ENCODE measurements around the gene ZNF22.
"Not testable (repeated sequence)": the region's sequence is repeated elsewhere in the genome, so short reads cannot be mapped to it uniquely, and the experiment has no call there.

Gene ZNF22

DNA sequence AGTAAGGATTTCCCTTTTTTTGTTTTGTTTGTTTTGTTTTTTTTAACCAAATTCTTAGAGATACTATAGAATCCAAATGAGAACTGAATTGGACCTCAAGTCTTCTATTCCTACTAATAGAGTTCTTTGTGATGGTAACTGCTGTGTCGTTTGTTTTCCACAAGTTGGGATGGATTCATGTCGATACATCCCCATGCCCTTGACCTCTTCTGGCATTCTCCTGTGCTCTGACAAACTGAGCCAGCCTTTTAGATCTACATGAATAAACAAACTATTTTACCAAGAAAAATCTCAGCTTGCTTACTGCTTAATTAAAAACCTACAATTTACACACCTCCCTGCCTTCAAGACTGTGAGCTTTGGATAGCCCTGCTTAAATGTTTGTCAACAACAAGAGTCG is 3.9 kb downstream of the ZNF22 start:
- Histone ChIP-seq H3K27ac (ENCODE audit: low read depth, low read length) (no peak overlapping the region), H3K4me1 (ENCODE audit: control insufficient read depth, insufficient read depth, low read length) (peaks cover 8% of the 10 kb centered on the region; the same call in 1 of the 2 replicates), H3K36me3 (ENCODE audit: control insufficient read depth, insufficient read depth, low read length) (peaks cover 4% of the 10 kb centered on the region; the same call in 1 of the 2 replicates), H3K9me3 (ENCODE audit: control insufficient read depth, insufficient read depth, low read depth, low read length) (no peaks in the 10 kb centered on the region; the same call in 1 of the 2 replicates), H3K4me3 (ENCODE audit: low read depth, low read length) (no peak overlapping the region), H3K27me3 (ENCODE audit: control insufficient read depth, insufficient read depth, low read length) (peaks cover 2% of the 10 kb centered on the region; the same call in 1 of the 2 replicates), H3K9ac (ENCODE audit: low read length) (no peak overlapping the region)

DNA sequence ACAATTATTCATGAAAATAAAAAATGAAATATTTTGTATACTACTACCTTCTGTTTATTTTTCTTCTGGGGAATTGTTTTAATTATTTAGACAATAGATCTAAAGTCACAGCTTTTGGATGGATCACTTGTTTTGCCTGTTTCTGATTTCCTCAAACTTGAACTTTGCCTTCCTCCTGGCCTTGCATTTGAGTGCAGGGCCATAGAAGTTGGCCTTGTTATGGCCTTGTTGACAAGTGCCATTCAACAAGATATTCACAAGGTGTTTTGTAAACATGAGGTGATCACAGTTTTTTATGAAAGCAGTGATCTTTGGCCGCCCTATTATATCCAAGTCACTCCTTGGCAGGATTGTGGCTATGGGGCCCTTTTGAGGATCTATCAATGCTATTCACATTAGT is 4.6 kb downstream of the ZNF22 start:
- peaks cover 4% of the 10 kb centered on the region; the same call in 1 of the 2 replicates for H3K36me3 ChIP-seq (ENCODE audit: control insufficient read depth, insufficient read depth, low read length)
- H3K9ac ChIP-seq (ENCODE audit: low read length) = no peak overlapping the region
- no peaks in the 10 kb centered on the region; the same call in 1 of the 2 replicates for H3K9me3 ChIP-seq (ENCODE audit: control insufficient read depth, insufficient read depth, low read depth, low read length)
- peaks cover under 1% of the 10 kb centered on the region; the same call in 1 of the 2 replicates for H3K27me3 ChIP-seq (ENCODE audit: control insufficient read depth, insufficient read depth, low read length)
- H3K4me1 ChIP-seq (ENCODE audit: control insufficient read depth, insufficient read depth, low read length) = peaks cover 5% of the 10 kb centered on the region; the same call in 1 of the 2 replicates
- no peak overlapping the region for H3K4me3 ChIP-seq (ENCODE audit: low read depth, low read length)
- H3K27ac ChIP-seq (ENCODE audit: low read depth, low read length) = no peak overlapping the region

DNA sequence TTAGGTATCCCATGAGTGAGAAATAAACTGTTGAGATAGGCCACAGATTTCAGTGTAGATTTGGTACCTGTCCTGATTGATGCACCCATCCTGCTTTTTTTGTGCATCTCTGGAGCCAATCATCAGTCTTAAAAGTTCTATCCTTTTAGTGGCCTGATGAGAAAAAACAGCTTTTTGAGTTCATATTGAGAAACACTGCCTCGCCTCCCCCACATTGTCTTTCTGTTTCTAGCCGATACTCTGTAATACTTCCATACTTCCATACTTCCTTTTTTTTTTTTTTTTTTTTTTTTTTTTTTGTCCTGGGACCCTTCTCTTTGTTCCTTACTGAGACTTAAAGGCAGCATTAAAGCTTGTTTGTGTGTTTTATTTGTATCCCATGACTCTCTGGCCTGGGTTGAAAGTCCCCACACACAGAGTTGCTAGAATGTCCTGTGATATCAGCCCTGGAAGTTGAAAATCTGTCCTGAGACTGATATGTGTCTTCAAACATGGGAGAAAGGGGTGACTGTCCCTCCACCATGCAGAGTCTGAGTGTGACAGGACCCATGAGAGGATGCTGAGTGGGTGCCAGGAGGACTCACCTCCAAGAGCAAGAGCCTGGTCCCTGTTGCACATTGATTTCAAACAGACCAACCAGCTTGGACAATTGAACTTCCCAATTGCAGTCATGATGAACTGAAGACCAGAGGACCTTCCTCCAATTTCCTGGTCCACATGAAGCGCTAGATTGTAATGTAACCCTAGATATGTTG is 5.7 kb downstream of the ZNF22 start:
- Histone ChIP-seq H3K27ac (ENCODE audit: low read depth, low read length) (no peak overlapping the region), H3K36me3 (ENCODE audit: control insufficient read depth, insufficient read depth, low read length) (peaks cover 4% of the 10 kb centered on the region; the same call in 1 of the 2 replicates), H3K4me1 (ENCODE audit: control insufficient read depth, insufficient read depth, low read length) (0 out of 2 replicates have a peak, but pooled peaks cover 2% of the 10 kb centered on the region), H3K9me3 (ENCODE audit: control insufficient read depth, insufficient read depth, low read depth, low read length) (no peaks in the 10 kb centered on the region; the same call in 1 of the 2 replicates), H3K27me3 (ENCODE audit: control insufficient read depth, insufficient read depth, low read length) (no peaks in the 10 kb centered on the region), H3K9ac (ENCODE audit: low read length) (no peak overlapping the region), H3K4me3 (ENCODE audit: low read depth, low read length) (no peak overlapping the region)

DNA sequence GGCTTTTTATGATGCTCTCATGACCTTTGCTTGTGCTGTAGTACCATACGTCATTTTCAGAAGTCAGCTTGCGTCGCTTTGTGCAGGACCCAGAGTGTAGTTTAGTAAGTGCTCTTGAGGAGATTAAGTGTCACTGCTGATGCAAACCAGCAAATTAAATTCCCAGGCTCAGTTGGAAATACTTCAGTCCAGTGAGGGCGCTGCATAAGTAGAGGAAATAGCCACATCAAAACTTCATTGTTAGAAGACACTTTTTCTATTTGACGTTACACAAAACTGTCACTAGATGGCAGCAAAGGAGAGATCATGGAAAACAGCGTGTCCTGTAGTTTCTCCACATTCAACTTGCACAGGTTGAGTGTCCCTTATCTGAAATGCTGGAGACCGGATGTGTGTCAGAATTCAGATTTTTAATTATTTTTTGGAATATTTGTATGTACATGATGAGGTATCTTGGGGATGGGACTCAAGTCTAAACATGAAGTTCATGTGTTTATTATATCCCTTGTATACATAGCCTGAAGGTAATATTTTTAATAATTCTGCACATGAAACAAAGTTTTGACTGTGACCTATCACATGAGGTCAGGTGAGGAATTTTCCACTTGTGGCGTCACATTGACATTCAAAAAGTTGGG is 7.9 kb downstream of the ZNF22 start:
- Histone ChIP-seq H3K4me1 (ENCODE audit: control insufficient read depth, insufficient read depth, low read length) (0 out of 2 replicates have a peak, but pooled peaks cover 2% of the 10 kb centered on the region), H3K27me3 (ENCODE audit: control insufficient read depth, insufficient read depth, low read length) (no peaks in the 10 kb centered on the region), H3K27ac (ENCODE audit: low read depth, low read length) (no peak overlapping the region), H3K9ac (ENCODE audit: low read length) (no peak overlapping the region), H3K9me3 (ENCODE audit: control insufficient read depth, insufficient read depth, low read depth, low read length) (no peaks in the 10 kb centered on the region; the same call in 1 of the 2 replicates), H3K36me3 (ENCODE audit: control insufficient read depth, insufficient read depth, low read length) (peaks cover 1% of the 10 kb centered on the region; the same call in 1 of the 2 replicates), H3K4me3 (ENCODE audit: low read depth, low read length) (no peak overlapping the region)

DNA sequence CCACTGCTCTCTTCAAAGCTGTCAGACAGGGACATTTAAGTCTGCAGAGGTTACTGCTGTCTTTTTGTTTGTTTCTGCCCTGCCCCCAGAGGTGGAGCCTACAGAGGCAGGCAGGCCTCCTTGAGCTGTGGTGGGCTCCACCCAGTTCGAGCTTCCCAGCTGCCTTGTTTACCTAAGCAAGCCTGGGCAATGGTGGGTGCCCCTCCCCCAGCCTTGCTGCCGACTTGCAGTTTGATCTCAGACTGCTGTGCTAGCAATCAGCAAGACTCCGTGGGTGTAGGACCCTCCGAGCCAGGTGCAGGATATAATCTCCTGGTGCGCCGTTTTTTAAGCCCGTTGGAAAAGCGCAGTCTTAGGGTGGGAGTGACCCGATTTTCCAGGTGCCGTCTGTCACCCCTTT is 13.8 kb downstream of the ZNF22 start:
- H3K9me3 ChIP-seq (ENCODE audit: control insufficient read depth, insufficient read depth, low read depth, low read length); H3K27ac ChIP-seq (ENCODE audit: low read depth, low read length); H3K4me1 ChIP-seq (ENCODE audit: control insufficient read depth, insufficient read depth, low read length); H3K4me3 ChIP-seq (ENCODE audit: low read depth, low read length); H3K9ac ChIP-seq (ENCODE audit: low read length); H3K36me3 ChIP-seq (ENCODE audit: control insufficient read depth, insufficient read depth, low read length); H3K27me3 ChIP-seq (ENCODE audit: control insufficient read depth, insufficient read depth, low read length): not testable (repeated sequence)

DNA sequence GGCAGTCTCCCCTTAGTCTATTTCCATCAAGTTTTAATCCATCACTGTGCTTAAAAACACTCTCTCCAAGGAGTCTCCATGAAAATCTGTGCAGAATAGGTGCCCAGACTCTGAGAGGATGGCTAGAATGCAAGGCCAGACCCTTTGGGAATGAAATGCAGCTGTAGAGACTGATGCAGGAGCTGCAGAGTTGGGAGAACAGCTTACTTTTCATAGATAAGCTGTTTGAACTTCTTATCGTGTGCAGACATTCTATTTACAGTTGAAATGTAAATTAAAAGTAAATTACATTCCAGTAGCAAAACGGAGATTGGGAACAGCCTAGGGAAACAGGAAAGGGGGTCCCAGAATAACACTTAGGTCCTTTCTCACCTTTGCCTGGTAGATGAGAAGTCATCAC is 14.9 kb downstream of the ZNF22 start:
- Histone ChIP-seq H3K36me3 (ENCODE audit: control insufficient read depth, insufficient read depth, low read length) (no peaks in the 10 kb centered on the region), H3K27ac (ENCODE audit: low read depth, low read length) (no peak overlapping the region), H3K27me3 (ENCODE audit: control insufficient read depth, insufficient read depth, low read length) (no peaks in the 10 kb centered on the region), H3K4me1 (ENCODE audit: control insufficient read depth, insufficient read depth, low read length) (no peaks in the 10 kb centered on the region), H3K9ac (ENCODE audit: low read length) (no peak overlapping the region), H3K4me3 (ENCODE audit: low read depth, low read length) (no peak overlapping the region), H3K9me3 (ENCODE audit: control insufficient read depth, insufficient read depth, low read depth, low read length) (peaks cover 5% of the 10 kb centered on the region)

DNA sequence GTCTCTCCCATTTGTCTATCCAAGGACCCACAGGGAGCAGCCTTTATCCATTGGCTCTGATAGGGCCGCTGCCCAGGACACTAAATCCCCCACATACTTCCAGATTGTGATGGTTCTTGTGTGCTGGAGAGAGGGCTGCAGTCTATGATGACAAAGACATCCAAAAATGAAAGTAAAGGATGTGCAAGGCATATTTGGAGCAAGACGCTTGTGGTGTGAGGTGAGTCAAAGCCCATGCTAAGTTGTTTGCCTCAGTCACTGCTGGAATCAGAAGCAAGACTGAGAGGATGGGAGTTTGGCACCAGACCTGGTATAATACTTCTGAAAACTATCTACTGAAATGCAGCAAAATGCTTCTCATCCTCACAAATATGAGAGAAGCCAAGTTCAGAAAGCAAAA is 22.7 kb downstream of the ZNF22 start:
- no peaks in the 10 kb centered on the region for H3K4me1 ChIP-seq (ENCODE audit: control insufficient read depth, insufficient read depth, low read length)
- H3K36me3 ChIP-seq (ENCODE audit: control insufficient read depth, insufficient read depth, low read length) = no peaks in the 10 kb centered on the region
- no peak overlapping the region for H3K27ac ChIP-seq (ENCODE audit: low read depth, low read length)
- no peak overlapping the region for H3K4me3 ChIP-seq (ENCODE audit: low read depth, low read length)
- no peaks in the 10 kb centered on the region for H3K27me3 ChIP-seq (ENCODE audit: control insufficient read depth, insufficient read depth, low read length)
- 0 out of 2 replicates have a peak, but pooled peaks cover 8% of the 10 kb centered on the region for H3K9me3 ChIP-seq (ENCODE audit: control insufficient read depth, insufficient read depth, low read depth, low read length)
- H3K9ac ChIP-seq (ENCODE audit: low read length) = no peak overlapping the region

DNA sequence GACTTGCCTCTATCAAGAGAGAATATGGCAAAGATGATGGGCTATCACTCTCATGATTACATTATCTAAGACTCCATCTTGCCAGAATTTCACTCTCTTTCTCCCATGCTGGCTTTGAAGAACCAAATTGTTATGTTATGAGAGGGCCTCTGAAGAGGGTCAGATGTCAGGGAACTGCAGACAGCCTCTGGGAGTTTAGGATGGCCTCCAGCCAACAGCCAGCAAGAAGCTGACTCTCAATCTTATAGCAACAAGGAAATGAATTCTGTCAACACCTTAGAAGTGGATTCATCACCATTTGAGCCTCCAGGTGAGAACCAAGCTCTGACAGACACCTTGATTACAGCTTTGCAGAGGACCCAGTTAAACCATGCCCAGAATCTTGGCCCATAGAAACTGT is 33.6 kb downstream of the ZNF22 start:
- H3K27ac ChIP-seq (ENCODE audit: low read depth, low read length) = no peak overlapping the region
- no peaks in the 10 kb centered on the region for H3K27me3 ChIP-seq (ENCODE audit: control insufficient read depth, insufficient read depth, low read length)
- 0 out of 2 replicates have a peak, but pooled peaks cover 3% of the 10 kb centered on the region for H3K4me1 ChIP-seq (ENCODE audit: control insufficient read depth, insufficient read depth, low read length)
- H3K9me3 ChIP-seq (ENCODE audit: control insufficient read depth, insufficient read depth, low read depth, low read length) = peaks cover 16% of the 10 kb centered on the region
- H3K36me3 ChIP-seq (ENCODE audit: control insufficient read depth, insufficient read depth, low read length) = no peaks in the 10 kb centered on the region
- no peak overlapping the region for H3K4me3 ChIP-seq (ENCODE audit: low read depth, low read length)
- no peak overlapping the region for H3K9ac ChIP-seq (ENCODE audit: low read length)

DNA sequence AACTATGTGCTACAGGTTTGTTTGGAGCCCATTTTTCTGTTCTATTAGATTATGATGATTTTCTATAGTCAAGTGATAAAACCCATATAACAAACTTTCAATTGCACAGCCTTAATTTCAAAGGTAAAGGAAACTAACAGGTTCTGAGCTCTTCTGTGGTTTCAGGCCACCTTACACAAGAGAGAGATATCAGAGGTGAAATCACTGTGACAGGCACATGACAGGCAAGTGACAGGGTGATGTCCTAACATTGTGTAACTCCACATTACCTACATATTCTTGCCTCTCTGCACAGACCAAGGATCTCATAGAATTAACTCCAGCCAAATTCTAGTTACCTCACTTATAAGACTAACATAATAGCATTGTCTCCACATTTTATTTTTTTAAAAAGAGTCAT is 35.0 kb downstream of the ZNF22 start:
- H3K27me3 ChIP-seq (ENCODE audit: control insufficient read depth, insufficient read depth, low read length) = no peaks in the 10 kb centered on the region
- 0 out of 2 replicates have a peak, but pooled peaks cover 3% of the 10 kb centered on the region for H3K4me1 ChIP-seq (ENCODE audit: control insufficient read depth, insufficient read depth, low read length)
- H3K4me3 ChIP-seq (ENCODE audit: low read depth, low read length) = no peak overlapping the region
- H3K9ac ChIP-seq (ENCODE audit: low read length) = no peak overlapping the region
- peaks cover 12% of the 10 kb centered on the region for H3K9me3 ChIP-seq (ENCODE audit: control insufficient read depth, insufficient read depth, low read depth, low read length)
- H3K27ac ChIP-seq (ENCODE audit: low read depth, low read length) = no peak overlapping the region
- H3K36me3 ChIP-seq (ENCODE audit: control insufficient read depth, insufficient read depth, low read length) = no peaks in the 10 kb centered on the region

DNA sequence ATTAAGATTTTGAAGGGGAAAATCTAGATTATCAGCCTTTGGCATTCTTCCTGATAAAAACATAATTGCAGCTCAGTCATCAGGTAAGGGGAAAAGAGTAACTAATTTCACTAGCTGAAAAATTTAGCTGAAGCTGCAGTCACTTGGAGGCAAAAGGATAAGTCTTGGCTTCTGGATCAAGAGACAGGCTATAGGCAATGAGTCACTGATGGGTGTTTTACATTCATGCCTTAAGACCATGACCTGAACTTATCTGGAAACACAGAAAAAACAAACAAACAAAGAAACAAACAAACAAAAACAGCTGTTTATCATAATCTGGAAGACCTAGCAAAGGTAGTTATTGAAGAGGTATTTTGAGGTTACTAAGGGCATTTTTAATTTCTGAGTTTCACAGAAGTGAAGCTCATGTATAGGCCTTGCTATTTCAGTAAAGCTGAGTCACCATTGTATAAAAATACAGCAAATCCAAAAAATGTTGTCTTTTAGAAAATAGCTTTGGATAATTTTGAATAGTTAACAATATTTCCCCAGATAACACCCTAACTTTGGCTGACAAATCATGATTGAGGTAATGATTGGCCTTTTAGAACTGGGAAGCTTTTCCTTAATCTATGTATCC is 40.3 kb downstream of the ZNF22 start:
- Histone ChIP-seq H3K36me3 (ENCODE audit: control insufficient read depth, insufficient read depth, low read length) (no peaks in the 10 kb centered on the region), H3K27ac (ENCODE audit: low read depth, low read length) (no peak overlapping the region), H3K4me3 (ENCODE audit: low read depth, low read length) (no peak overlapping the region), H3K4me1 (ENCODE audit: control insufficient read depth, insufficient read depth, low read length) (peaks cover 29% of the 10 kb centered on the region), H3K27me3 (ENCODE audit: control insufficient read depth, insufficient read depth, low read length) (no peaks in the 10 kb centered on the region), H3K9ac (ENCODE audit: low read length) (no peak overlapping the region), H3K9me3 (ENCODE audit: control insufficient read depth, insufficient read depth, low read depth, low read length) (no peaks in the 10 kb centered on the region)

DNA sequence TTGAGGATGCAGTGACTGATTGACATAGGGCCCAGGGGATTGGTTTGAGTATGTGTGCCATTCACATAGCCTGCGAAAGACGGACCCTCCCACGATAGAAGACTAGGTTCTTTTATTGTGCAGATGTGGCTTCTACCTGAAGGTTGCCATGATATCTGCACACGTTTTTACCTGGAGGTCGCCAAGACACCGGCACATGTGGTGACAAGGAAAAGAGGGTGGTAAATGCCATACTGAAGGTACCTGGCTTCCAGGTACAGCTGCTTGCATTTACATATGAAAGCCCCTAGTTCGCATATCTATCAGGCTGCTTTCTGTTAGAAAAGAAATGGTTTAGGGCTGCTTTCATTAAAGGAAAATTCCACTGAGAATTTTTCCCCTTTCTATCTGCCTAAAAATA is 43.6 kb downstream of the ZNF22 start:
- peak overlapping the region; percentile 53; the same call in 1 of the 2 replicates for H3K27ac ChIP-seq (ENCODE audit: low read depth, low read length)
- H3K4me1 ChIP-seq (ENCODE audit: control insufficient read depth, insufficient read depth, low read length) = peaks cover 26% of the 10 kb centered on the region
- H3K36me3 ChIP-seq (ENCODE audit: control insufficient read depth, insufficient read depth, low read length) = no peaks in the 10 kb centered on the region
- no peaks in the 10 kb centered on the region for H3K9me3 ChIP-seq (ENCODE audit: control insufficient read depth, insufficient read depth, low read depth, low read length)
- peak overlapping the region; percentile 12 for H3K4me3 ChIP-seq (ENCODE audit: low read depth, low read length)
- no peaks in the 10 kb centered on the region for H3K27me3 ChIP-seq (ENCODE audit: control insufficient read depth, insufficient read depth, low read length)
- no peak overlapping the region for H3K9ac ChIP-seq (ENCODE audit: low read length)
